ENCODE measurements around the gene FARP1. TPM values are rescaled to one million over a fixed set of nuclear protein-coding genes. Genes with fewer than 3 reads are reported as not detected.

Gene FARP1
- total and polyA plus RNA-seq, 8 donors = 11.6 to 319 (median 70.3) TPM

- no peak for DNase-seq
- TF ChIP-seq POLR2AphosphoS5 (IDR thresholded peaks at IDR 0.05) (no peak), EP300 (IDR thresholded peaks at IDR 0.05) (no peak), POLR2A (IDR thresholded peaks at IDR 0.05) (no peak)
- TF ChIP-seq, protein P1, sequence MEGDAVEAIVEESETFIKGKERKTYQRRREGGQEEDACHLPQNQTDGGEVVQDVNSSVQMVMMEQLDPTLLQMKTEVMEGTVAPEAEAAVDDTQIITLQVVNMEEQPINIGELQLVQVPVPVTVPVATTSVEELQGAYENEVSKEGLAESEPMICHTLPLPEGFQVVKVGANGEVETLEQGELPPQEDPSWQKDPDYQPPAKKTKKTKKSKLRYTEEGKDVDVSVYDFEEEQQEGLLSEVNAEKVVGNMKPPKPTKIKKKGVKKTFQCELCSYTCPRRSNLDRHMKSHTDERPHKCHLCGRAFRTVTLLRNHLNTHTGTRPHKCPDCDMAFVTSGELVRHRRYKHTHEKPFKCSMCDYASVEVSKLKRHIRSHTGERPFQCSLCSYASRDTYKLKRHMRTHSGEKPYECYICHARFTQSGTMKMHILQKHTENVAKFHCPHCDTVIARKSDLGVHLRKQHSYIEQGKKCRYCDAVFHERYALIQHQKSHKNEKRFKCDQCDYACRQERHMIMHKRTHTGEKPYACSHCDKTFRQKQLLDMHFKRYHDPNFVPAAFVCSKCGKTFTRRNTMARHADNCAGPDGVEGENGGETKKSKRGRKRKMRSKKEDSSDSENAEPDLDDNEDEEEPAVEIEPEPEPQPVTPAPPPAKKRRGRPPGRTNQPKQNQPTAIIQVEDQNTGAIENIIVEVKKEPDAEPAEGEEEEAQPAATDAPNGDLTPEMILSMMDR (IDR thresholded peaks at IDR 0.05) = no peak
- whole genome bisulfite sequencing, 5 donors = 79 to 88% (median 87%) methylated on average over 5 of the region's 5 CpGs
- H3K9me3 ChIP-seq = no peaks in the 10 kb centered on the region
- H3K4me1 ChIP-seq = peaks cover 0 to 30% (median 7%) of the 10 kb centered on the region in 4 donors
- H3K27me3 ChIP-seq = no peaks in the 10 kb centered on the region
- intact Hi-C loops (cut with DNase I; ENCODE audit: low total_unique reads) = no loop called here
- peaks cover 0 to 3% (median 0%) of the 10 kb centered on the region in 4 donors for H3K36me3 ChIP-seq
- no peak overlapping the region for H3K4me3 ChIP-seq
- H3K27ac ChIP-seq = no peak overlapping the region
Measured at GRCh38 chr13:98158172-98158899, 15.4 kb downstream of the FARP1 start.

GRCh38 chr13:98162935-98163334 is 20.0 kb downstream of the FARP1 start:
- H3K4me3 ChIP-seq = no peak overlapping the region
- DNase-seq = no peak
- H3K9me3 ChIP-seq = no peaks in the 10 kb centered on the region
- 96 to 99% (median 98%) methylated on average over 5 of the region's 5 CpGs for WGBS, 5 donors
- peaks cover 0 to 3% (median 0%) of the 10 kb centered on the region in 4 donors for H3K36me3 ChIP-seq
- peaks cover 0 to 9% (median 1%) of the 10 kb centered on the region in 4 donors for H3K4me1 ChIP-seq
- TF ChIP-seq POLR2A (IDR thresholded peaks at IDR 0.05) (no peak), POLR2AphosphoS5 (IDR thresholded peaks at IDR 0.05) (no peak), EP300 (IDR thresholded peaks at IDR 0.05) (no peak)
- TF ChIP-seq, protein P1 (IDR thresholded peaks at IDR 0.05) = no peak
- H3K27ac ChIP-seq = no peak overlapping the region
- H3K27me3 ChIP-seq = no peaks in the 10 kb centered on the region
- intact Hi-C loops (cut with DNase I; ENCODE audit: low total_unique reads) = no loop called here

GRCh38 chr13:98169331-98169730 is 26.4 kb downstream of the FARP1 start:
- H3K4me3 ChIP-seq = no peak overlapping the region
- no peak for DNase-seq
- H3K36me3 ChIP-seq = no peaks in the 10 kb centered on the region
- peaks cover 28 to 33% (median 32%) of the 10 kb centered on the region in 4 donors for H3K4me1 ChIP-seq
- no peaks in the 10 kb centered on the region for H3K9me3 ChIP-seq
- intact Hi-C loops (cut with DNase I; ENCODE audit: low total_unique reads) = no loop called here
- 78 to 89% (median 85%) methylated on average over 3 of the region's 3 CpGs for WGBS, 5 donors
- H3K27ac ChIP-seq = no peak overlapping the region
- H3K27me3 ChIP-seq = no peaks in the 10 kb centered on the region
- TF ChIP-seq, protein P1 (IDR thresholded peaks at IDR 0.05) = no peak
- no peak for TF ChIP-seq POLR2A (IDR thresholded peaks at IDR 0.05)
- TF ChIP-seq POLR2AphosphoS5 (IDR thresholded peaks at IDR 0.05) = no peak
- no peak for TF ChIP-seq EP300 (IDR thresholded peaks at IDR 0.05)

- intact Hi-C loops (cut with DNase I; ENCODE audit: low total_unique reads) = no loop called here
- Histone ChIP-seq H3K27ac (peak overlapping the region; percentile 69 to 83 (median 79)), H3K27me3 (no peaks in the 10 kb centered on the region), H3K36me3 (peaks cover 4 to 7% (median 6%) of the 10 kb centered on the region in 4 donors), H3K9me3 (no peaks in the 10 kb centered on the region), H3K4me3 (peak overlapping the region in 3 of 4 donors; percentile 5 to 23 (median 11)), H3K4me1 (peaks cover 38 to 51% (median 44%) of the 10 kb centered on the region in 4 donors)
- peak; percentile 44 to 58 for DNase-seq
- 16 to 42% (median 21%) methylated on average over 14 of the region's 14 CpGs for WGBS, 5 donors
- no peak for TF ChIP-seq POLR2A (IDR thresholded peaks at IDR 0.05)
- no peak for TF ChIP-seq EP300 (IDR thresholded peaks at IDR 0.05)
- no peak for TF ChIP-seq POLR2AphosphoS5 (IDR thresholded peaks at IDR 0.05)
- TF ChIP-seq, protein P1 (IDR thresholded peaks at IDR 0.05) = no peak
Measured at GRCh38 chr13:98171900-98172589, 29.2 kb downstream of the FARP1 start.
